HPDE6-E6E7 (cell line): Measurements from ENCODE around the gene LRRC75B.
"Not testable (repeated sequence)": the region's sequence is repeated elsewhere in the genome, so short reads cannot be mapped to it uniquely, and the experiment has no call there.

Source experiments
- DNase-seq: peaks from one replicate; pipeline ENCODE4 v3.0.0; 2011; ENCODE audit warnings: missing footprints; ENCODE audit errors: extremely low spot score

The LRRC75B gene

DNA sequence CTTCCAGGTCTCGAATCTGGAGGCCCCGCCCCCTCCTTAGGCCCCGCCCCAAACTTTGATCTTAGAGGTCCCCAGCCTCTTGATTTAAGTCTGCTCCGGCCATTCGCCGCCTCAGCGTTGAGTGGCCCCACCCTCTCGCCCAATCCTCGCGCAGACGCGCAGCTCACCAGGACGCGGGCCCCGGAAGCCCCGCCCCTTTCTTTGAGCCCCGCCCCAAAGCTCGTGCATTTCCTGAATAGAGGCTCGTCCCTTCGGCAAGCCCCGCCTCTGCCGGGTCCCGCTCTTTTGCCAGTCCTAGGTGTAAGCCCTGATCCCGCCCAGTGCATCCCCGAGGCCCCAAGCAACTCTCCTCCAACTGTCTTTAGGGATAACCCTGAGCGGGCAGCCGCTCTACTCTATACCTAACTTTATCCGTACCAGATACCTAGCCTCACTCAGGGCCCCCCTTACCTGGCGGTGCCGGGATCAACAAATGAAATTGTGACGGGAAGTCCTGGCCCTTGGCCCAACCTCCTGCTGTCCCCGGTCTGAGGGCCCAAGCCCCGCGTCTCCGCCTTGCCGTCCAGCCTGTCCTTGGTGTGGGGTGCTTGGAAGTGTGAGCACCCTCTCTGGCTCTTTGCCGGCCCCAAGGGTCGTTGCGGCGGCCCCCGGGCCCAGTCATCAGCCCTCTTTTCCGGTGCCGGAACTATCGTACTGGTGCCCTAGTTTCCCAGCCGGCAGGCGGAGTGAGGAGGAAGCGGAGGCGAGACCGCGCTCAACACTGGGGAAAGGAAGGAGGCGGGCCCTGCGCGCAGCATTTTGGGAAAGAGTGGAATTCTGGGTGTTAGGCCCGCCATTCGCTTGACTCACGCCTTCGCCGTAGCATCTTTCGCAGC, 37.5 kb downstream of the LRRC75B start, which contains the start of gene SNRPD3:
SNRPD3 (plus strand) TSS at position 835 of the 875 bp plus-strand sequence. CDS start 1,676 bp downstream, outside the sequence.
- DNase-seq: peak; percentile 99

DNA sequence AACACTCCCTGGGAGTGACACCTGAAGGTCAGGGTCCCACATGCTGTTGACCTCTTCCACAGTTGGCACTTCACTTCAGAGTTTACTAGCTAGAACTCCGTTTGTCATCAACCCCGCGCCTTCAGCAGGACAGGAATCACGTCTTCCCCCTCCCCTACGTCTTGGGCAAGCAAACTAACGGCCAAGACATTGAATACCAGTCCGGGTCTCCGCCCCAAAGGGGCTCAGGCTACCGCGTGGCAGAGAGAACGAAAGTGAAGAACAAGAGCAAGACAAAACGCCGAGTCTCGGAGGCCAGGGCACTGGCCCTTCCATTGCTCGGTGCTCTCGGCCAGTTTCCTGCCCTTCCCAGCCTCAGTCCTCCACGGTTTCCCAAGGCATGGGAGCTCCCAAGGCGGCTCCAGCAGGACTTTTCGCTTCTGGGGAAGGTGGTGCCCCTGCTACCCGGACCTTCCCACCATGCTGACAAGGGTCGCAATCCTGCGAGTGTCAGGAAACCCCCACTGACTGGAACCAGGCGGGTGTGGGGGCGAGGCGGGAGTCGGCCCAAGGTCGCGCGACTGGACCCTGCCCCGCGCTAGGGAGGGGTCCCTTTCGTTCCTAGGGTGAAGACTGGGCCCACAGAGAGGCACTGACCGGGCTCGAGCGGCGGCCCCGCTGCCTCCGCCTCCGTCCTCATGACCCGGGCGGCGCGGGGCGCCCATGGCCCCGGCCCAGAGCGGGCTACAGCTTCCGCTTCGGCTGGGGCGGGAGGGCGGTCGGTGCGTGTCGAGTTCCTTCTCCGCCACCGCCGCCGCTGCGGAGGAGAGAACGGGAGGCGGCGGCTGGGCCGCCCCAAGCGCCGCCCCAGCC, 38.3 kb downstream of the LRRC75B start, which contains the start of gene GUCD1:
GUCD1 (minus strand) TSS at position 826 of the 852 bp plus-strand sequence; CDS start at position 679, 147 bp downstream.
- peak; percentile 19 for DNase-seq

DNA sequence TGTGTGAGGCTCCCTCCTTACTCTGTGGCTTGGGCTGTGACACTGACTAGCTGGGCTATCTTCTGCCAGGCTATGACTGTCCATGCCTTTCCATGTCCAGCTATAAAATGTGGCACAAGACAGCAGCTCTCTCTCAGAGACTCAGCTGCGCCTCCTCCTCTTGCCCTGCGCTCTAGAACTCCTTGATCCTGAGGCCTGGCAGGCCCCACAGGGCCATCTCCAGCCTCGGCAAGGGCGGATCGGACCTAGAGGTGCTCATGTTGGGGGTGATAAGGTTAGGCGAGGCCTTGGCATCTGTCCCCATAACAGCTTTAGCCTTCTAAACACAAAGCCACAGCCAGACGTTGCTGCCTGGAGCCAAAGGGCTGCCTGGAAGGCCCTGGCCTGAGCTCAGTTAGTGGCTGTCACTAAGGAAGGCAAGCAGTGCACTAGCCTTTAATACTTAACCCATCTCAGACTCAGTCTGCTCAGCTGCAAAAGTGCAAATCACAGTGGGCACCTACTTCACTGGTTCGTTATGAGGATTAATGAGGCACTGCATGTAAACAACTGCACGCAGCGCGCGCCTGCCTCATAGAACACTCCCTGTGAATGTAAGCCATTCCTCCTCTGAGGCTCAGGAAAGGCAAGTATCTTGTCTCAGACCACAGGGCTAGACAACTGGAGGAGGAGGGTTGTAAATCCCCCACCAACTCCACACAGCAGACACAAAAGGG, 39.1 kb downstream of the LRRC75B start:
- no peak for DNase-seq

DNA sequence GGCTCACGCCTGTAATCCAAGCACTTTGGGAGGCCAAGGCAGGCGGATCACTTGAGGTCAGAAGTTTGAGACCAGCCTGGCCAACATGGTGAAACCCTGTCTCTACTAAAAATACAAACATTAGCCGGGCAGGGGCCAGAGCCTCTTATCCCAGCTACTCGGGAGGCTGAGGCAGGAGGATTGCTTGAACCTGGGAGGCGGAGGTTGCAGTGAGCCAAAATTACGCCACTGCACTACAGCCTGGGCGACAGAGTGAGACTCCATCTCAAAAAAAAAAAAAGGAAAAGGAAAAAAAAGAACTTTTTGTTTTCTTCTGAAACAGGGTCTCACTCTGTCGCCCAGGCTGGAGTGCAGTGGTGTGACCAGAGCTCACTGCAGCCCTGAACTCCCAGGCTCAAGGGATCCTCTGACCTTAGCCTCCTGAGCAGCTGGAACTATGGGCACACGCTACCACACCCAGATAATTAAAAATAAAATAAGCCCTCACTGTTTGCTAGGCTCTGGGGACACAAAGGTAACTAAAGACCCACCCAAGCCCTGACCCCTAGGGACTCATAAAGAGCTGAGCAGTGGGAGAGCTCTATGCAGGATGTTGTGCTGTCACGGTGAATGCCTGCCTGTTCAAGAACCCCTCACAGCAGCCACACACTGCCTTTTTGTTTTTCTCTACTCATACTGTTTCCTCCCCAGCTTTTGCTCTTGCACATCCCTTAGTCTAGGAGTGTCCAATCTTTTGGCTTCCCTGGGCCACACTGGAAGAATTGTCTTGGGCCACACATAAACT, 40.2 kb downstream of the LRRC75B start:
- not testable (repeated sequence) for DNase-seq

DNA sequence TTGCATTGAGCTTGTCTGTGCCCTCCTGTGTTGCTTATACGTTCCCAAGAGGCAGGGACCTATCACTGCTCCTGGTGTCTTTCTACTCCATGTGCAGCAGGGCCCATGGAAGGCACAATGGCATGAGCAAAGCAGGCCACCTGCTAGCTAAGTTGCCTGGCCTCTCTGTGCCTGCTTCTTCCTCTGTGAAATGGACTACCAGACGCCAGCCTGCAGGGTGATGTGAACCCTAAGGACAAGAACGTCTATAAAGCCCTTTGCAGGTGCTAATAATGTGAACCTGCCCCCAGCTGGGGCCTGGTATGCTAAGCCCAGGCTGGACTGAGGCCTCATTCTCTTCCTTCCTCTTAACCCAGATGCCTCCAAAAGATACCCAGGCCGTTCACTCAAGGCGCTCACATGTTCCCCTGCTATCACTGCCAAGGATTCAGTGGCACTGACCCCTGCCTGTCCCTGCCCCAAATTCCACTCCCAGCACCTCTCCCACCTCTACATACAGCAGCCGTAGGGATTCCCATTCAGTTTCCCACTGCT, 41.9 kb downstream of the LRRC75B start:
- no peak for DNase-seq

DNA sequence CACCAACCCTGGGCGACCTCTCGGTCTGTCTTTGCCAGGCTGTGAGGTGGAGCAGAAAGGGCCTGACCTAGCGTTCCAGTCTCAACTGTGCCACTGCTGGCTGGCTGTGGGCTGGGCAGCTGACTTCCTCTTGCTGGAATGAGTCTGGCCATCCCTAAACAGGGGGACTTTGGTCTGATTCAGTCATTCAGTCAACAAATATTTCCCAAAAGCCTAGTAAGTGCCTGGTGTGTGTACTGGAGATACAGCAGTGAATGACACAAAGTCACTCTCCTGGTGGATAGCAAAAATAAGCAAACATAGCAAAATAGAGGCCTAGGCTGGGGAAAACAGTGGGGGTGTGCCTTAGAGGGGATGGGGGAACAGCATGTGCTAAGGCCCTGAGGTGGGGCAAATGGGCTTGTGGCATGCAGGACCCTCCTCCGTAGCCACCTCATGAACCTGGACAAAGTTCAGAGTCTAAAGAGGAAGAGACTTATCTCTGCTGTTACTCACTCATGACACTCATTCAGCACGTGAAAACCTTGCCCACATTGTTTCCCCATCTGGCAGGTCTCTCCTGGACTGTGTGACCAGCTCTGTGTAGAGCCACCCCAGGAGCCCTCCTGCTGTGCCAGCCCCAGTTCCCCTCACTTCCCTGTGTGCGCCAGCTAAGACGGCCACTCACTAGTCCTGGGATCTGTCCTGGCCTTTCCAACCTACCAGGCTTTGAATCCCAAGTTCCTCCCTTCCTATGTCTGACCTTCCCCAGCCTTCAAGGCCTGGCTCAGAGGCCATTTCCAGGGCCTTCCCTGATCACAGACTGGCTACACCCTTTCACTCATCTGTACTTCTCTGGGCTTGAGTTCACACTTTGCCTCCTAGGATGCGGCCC, 42.6 kb downstream of the LRRC75B start:
- no peak for DNase-seq

DNA sequence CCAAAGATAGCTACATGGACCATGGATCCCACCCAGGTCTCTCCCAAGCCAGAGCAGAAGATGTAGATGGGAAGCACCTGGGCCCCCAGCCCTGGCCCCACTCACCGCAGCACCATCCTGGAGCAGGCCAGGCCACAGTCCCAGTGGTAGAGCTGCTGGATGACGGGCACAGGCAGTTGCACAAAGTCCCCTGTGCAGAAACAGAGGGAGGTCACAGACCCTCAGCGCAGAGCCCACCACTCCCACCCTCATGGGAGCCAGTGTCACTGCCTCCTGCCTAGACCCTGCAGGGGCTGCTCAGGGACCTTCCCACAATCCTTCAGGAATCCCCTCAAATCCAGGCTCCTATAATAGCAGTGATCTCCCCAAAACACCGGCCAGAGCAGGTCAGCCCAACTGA, 44.1 kb downstream of the LRRC75B start:
- DNase-seq: no peak

DNA sequence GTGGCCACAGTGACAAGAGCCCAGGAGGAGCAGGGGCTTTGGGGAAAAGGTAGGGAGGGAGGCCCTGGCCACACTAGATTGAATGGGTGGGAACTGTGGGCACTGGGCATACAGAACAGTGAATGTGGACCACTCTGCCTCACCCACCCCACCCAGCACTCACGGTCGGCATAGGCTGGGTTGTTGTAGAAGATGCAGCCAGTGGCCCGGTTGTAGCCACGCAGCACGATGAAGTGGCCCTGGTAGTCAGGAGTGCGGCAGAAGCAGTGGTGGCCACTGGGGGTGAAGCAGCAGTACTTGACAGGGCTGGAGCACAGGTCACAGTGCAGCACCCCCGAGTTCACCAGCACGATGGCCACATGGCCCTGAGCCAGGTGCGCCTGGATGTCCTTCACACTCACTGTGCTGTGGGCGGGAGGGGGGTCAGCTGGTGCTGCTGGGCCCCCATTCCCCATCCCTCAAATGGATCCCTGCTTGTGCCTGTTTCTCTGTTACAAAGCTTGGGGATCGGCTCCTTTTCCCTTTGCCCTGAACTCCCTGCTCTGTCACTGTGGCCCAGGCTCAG, 49.1 kb downstream of the LRRC75B start:
- DNase-seq: no peak

DNA sequence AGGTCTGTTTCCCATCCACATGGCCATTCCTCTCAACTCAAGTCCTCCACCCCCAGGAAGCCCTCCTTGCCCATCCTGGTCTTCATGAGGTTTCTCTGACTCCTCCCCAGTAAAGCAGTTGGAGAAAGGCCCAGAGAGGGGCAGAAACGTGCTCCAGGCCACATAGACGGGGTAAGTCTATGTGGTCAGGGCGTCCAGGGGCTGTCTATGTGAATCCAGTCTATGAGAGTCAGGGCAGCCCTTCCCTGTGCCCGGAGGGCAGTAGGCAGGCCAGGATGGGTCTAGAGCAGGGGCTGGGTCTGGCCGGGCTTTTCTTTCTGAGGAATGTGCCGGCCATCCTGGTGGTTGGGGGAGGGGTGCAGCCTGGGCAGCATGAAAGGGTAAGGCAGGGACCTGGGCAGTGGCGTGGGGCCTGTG, 49.7 kb downstream of the LRRC75B start:
- DNase-seq: no peak

DNA sequence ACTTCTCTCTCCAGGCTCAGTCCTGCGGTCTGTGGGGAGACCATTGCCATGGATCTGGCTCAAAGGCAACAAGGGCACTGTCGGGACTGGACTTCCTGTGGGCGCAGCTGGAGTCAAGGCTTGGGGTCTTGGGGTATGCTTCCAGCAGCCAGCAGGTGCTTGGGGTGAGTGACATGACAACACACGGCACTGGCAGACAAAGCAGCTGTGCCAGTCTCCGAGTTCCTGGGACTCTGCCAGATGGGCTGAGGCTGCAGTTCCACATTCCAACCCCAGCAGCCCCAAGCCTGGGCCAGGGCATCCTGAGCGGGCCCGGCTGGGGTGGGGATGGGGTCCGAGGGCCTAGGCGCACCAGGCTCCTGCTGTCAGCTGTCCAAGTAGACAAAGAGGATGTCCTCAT, 50.2 kb downstream of the LRRC75B start:
- no peak for DNase-seq

DNA sequence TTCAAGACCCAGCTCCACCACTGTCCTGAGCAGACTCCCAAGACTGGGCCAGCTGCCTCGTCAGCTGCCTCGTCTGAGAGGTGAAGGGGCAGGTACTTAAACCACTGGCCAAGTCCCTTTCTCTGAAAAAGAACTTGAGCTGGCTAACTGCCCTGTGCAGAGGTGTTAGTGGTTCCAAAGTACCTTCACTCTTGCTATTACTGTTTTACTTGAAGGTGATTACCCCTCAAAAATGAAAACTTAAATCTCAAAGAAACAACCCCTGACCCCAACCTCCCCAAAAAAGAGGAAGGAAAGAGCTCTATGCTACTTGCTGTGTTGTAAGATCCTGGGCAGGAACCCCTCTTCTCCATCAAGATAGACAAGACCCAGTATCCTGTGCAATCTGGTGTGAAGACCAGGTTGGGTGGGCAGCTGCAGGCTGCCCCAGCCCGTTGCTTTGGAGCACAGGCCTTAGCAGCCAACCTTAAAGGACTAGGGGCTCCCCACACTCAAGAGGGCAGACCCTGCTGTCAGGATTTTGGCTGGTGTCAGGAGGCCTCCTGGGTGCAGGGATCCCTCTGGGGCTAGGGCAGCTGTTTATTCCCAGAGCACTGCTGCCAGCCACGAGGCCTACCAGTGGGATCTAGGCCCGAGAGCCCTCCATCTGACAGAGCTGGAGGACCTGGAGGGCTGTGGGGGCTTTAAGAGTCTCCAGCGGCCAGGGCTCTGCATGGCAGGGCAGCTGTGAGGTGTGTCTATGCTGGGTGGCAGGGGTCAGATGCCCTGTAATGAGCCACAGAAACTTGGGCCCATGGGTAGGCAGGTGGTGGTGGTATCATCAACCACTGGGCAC, 51.0 kb downstream of the LRRC75B start:
- DNase-seq: no peak

DNA sequence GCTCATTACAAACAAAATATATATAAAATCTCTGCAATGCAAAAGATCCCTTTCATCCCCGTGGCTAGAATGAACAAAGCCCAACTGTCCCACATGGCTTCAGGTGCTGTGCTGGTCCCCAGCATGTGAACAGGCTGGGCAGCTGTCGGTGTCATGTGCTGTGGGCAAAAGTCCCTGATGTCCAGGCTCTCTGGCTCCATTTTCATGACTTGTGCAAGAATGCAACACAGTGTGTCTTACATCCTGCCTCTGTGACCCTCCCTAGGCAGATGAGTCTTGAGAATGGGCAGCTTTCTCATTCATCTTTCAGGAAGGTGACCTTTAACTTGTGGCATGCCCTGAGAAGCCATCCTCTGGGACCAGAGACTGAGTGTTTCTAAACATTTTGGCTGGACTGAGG, 52.4 kb downstream of the LRRC75B start:
- no peak for DNase-seq

DNA sequence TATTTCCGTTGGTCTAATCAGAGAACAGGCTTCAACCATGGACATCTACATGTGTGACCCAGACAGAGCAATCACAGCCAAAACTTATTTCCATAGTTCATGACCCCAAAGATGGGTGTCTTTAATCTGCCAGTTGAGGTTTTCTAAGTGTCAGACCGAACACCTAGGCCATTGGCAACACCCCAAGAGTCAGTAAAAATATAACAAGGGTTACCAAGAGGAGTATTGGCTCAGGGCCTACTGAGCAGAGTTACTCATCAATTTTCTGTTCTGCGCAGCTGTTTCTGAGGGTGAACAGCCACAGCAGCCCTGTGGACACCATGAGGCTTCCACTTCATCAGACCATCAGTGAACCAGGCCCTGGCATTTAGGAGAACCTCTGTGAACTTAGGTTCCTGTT, 56.8 kb downstream of the LRRC75B start:
- DNase-seq: no peak
